Dedifferentiated amniotic fluid mesenchymal stem cell (primary cell): ENCODE results near the gene ARNT2.

Experiments
- DNase-seq: peaks from one replicate; pipeline ENCODE4 v3.0.0-alpha.2; 2016; ENCODE audit errors: extremely low spot score

The ARNT2 gene

GRCh38 chr15:80556694-80557367, 152.6 kb downstream of the ARNT2 start:
- DNase-seq: no peak

DNA sequence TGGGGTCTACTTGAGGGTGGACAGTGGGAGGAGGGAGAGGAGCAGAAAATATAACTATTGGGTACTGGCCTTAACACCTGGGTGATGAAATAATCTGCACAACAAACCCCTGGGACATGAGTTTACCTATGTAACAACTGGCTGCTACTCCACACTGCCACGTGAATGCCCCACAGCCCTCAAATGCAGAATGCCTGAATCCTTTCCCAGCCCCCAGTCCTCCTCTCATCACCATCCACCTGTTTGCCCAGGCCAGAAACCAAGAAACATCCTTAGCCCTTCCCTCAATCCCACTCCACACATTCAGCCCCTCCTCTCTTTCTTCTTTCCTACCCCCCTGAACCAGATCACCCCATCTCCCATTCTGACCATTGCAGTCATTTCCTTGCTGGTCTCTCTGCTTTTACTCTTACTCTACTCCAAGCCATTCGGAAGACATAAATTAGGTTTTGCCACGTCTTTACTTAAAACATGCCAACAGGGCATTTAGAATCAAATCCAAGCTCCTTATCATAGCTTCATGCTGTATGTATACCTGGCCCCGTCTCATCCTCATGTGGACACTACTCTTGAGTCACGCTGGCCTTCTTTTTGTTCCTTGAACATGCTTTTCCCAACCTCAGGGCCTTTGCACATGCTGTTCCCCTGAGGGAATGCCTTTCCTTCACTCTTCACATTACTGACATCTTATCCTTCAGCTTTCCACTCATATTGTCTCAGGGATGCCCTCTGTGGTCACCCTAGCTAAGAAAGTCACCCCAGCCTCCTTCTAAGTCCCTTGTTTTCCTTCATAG, 153.5 kb downstream of the ARNT2 start:
- no peak for DNase-seq

DNA sequence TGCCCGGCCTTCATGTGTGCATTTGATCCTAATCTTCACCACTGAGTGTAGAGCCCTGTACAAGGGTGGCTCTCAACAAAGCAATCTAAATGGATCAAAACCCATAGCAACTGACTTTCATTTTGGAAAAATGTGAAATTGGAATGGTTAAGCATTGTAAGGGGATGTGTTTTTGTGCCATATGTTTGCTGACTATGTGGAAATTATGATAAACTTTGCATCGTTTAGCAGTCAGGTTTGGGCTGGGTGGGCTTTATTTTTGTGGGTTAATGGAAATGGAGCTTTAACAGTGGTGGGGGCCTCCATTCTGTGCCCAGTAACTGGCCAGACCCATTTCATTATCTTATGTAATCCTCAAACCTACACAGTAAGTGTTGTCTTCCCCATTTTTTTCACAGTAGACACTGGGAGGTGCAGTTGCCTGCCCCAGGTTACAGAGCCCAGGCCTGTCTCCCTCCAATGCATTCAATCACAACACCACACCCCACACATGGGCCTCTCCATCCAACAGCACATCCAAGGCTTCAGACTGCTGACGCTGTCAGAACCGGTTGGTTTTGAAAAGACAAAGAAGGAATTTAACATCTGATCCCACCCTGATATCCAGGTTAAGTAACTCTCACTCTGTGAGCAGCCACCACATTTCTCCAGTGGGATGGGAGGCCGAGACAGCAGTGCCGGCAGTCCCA, 154.6 kb downstream of the ARNT2 start:
- no peak for DNase-seq

- no peak for DNase-seq
Observed at GRCh38 chr15:80559320-80559693, 155.1 kb downstream of the ARNT2 start.

GRCh38 chr15:80559761-80560160, 155.6 kb downstream of the ARNT2 start:
- DNase-seq: no peak

- no peak for DNase-seq
Observed at GRCh38 chr15:80560601-80561400, 156.6 kb downstream of the ARNT2 start.

DNA sequence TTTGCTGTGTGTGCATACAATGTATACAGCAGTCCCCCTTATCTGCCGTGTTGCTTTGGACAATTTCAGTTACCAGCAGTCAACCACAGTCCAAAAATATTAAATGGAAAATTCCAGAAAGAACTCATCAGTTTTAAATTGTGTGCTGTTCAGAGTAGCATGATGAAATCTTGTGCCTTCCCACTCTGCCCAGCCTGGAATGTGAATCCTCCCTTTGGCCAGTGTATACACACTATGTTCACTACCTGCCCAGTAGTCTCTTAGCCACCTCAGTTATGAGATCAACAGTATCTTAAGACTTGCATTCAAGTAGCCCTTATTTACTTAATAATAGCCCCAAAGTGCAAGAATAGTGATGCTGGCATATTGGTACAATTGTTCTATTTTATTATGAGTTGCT, 157.3 kb downstream of the ARNT2 start:
- DNase-seq: no peak

DNA sequence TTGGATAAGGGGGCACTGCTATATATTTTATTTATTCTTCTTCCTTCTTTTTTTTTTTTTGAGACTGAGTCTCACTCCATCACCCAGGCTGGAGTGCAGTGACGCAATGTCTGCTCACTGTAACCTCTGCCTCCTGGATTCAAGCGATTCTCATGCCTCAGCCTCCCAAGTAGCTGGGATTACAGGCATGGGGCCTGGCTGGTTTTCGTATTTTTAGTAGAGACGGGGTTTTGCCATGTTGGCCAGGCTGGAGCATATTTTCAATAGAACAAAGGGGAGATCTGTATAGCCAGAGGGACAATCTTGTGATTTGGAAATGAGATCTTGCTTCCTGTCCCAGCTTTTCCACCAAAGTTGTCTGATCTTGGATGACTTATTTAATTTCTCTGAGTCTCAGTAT, 157.9 kb downstream of the ARNT2 start:
- no peak for DNase-seq

DNA sequence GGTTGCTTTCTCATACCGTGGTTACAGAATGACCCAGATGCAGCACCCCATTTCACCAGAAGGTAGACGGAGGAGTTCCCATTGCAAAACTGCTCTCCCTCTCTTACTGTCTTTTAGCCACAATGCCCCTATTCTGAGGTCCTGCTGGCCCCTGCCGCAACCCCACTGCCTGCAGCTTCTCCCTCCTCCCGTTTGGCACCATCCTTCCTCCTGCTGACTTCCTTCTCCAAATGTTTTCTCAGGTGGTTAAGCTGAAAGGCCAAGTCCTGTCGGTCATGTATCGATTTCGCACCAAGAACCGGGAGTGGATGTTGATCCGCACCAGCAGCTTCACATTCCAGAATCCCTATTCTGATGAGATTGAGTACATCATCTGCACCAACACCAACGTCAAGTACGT, 158.7 kb downstream of the ARNT2 start:
- DNase-seq: no peak

- no peak for DNase-seq
Observed at GRCh38 chr15:80563372-80563997, 159.3 kb downstream of the ARNT2 start.

DNA sequence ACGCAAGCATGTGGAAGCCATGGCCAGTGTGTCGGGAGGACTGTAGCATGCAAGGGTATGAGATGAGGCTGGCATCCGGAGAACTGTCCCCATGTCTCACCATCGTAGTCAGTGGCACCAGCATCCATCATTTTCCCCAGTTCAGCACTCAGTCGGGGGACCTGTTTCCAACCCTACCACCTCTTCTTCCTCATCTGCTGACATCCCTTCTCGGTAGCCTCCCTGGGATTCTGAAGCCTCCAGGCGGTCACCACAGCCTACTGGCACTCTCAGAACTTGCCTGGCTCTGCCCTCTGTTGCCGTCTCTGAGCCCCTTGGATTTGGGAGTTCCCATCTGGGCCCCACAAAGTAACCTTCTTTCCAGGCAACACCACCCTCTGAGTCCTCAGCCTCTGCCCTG, 159.9 kb downstream of the ARNT2 start:
- no peak for DNase-seq

DNA sequence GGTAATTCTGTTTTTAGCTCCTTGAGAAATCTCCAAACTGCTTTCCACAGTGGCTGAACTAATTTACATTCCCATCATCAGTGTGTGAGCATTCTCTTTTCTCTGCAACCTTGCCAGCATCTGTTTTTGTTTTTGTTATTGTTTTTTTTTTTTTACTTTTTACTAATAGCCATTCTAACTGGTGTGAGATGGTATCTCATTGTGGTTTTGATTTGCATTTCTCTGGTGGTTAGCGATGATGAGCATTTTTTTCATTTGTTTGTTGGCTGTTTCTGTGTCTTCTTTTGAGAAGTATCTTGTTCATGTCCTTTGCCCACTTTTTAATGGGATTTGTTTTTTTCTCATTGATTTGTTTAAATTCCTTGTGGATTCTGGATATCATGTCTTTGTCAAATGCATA, 161.2 kb downstream of the ARNT2 start:
- no peak for DNase-seq

GRCh38 chr15:80565988-80566387, 161.8 kb downstream of the ARNT2 start:
- no peak for DNase-seq

DNA sequence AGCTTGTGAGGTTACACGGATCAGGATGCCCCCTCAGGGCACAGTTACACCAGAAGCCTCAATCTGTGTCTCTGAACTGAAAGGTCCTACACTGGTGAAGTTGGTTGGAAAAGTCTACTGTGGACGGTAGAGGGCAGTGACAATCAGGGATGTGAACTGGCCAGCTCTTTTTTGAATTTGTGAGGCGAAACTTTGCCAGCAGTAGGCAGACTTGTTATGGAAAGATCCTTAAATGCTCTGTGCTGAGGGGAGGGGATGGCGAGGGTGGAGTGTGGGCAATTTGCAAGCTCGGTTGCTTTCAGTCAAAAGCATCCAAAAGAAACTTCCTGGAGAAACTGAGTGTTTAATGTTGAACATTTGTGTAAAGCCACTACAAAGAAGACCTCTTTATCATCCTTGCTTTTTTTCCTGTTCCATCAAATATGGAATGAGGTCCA, 163.6 kb downstream of the ARNT2 start:
- peak; percentile 90 for DNase-seq

GRCh38 chr15:80568298-80568697, 164.1 kb downstream of the ARNT2 start:
- DNase-seq: no peak

DNA sequence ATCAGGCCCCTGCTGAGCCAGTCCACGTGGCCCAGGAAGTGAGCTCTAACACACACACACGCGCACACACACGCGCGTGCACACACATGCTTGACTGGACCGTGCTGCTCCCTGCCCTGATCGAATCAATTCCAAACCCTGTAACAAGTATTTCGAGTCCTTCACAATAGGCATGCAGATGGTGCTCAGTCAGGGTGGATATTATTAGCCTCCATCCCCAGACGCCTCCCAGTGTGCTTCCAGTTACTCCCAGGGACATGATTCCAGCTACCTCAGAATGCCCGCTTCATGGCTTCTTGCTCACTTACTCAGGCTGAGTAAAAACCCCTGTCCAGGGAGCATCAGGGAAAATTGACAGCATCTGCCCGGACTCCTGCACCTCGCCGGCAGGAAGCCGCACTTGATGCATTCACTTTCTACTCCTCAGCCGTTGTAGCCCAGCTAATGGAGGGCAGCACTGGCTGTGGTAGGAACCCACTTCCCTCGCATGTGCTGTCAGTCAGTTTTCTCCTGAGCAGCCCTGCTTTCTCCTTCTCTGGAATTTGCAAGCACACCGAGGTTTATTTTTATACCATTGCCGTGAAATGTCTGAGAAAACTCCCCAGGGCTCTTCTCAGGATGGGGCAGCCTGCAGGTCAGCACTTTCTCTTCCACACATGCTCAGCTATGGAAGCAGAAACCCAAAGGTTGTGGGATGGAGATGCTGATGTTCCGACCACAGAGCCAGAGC, 164.9 kb downstream of the ARNT2 start:
- no peak for DNase-seq

GRCh38 chr15:80569656-80570055, 165.5 kb downstream of the ARNT2 start:
- DNase-seq: no peak

DNA sequence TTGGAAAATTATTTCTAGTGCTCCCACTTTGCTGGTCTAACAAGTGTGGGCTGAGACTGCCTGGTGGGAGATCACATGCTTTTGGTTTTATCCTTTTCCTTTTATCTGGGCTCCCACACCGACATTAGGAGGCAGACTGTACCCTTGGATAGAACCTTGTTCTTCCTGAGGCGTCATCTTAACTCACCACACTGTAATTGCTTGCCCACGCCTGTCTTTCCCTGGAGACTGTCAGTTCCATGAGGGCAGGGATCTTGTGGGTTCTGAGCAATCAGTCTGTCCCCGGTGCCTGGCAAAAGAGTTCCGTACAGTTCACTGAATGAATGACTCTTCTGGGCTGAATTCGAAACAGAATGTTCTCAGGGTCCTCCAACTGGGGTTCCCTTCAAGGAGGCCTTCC, 166.4 kb downstream of the ARNT2 start:
- DNase-seq: no peak

GRCh38 chr15:80572337-80572736, 168.2 kb downstream of the ARNT2 start:
- no peak for DNase-seq

- DNase-seq: no peak
Observed at GRCh38 chr15:80573606-80574005, 169.4 kb downstream of the ARNT2 start.

DNA sequence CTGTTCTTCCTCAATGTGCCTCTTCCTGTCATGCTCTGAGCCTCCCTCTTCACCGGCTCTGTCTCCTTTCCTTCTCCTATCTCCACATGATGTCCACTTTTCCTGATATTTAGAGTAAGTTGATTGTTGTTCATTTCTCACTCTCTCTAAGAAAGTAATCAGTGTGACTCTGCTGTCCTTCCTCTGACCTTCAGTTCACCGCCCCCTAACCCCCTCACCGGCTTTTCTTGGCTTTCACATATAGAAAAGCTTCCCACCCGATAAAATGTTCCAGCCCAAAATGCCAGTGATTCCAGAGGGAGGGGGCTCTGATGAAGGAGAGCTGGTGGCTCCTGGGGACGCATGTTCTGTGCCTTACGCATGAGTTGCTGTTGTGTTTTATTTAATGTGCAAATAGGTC, 170.4 kb downstream of the ARNT2 start:
- no peak for DNase-seq
